Heart left ventricle (tissue), 16 donors: ENCODE results near the gene SHROOM2. TPM values are rescaled to one million over a fixed set of nuclear protein-coding genes. Genes with fewer than 3 reads are reported as not detected.
"Not testable (repeated sequence)": the region's sequence is repeated elsewhere in the genome, so short reads cannot be mapped to it uniquely, and the experiment has no call there.

Source experiments
- ATAC-seq, 4 donors: fragments of 200-7000 bp; cut with Tn5 transposase; one replicate each; pipeline ENCODE4 v1.9.1; 2020 to 2022; ENCODE audit warnings: moderate library complexity in 4 of 4, mild to moderate bottlenecking in 3 of 4, moderate number of reproducible peaks in 1 of 4
- DNase-seq, 5 donors: peaks; one replicate each; pipeline ENCODE4 v3.0.0-alpha.2; 2020
- H3K27ac ChIP-seq, 12 donors: fragments of 200-600 bp; sonication (generic) in 4 of 12; one replicate each; pipeline versions ENCODE4 v1.5.0 to v1.8.0; 2016 to 2022; ENCODE audit warnings: mild to moderate bottlenecking in 2 of 12
- H3K27me3 ChIP-seq, 9 donors: fragments of 200-600 bp; sonication (generic) in 2 of 9; one replicate each; pipeline versions ENCODE4 v1.5.1 to v1.8.0; 2016 to 2022; ENCODE audit warnings: mild to moderate bottlenecking in 3 of 9
- H3K36me3 ChIP-seq, 9 donors: fragments of 200-600 bp; sonication (generic) in 2 of 9; one replicate each; pipeline versions ENCODE4 v1.5.0 to v1.8.0; 2018 to 2022; ENCODE audit warnings: mild to moderate bottlenecking in 2 of 9
- H3K4me1 ChIP-seq, 12 donors: fragments of 200-600 bp; sonication (generic) in 4 of 12; one replicate each; pipeline versions ENCODE4 v1.5.0 to v1.8.0; 2016 to 2022; ENCODE audit warnings: mild to moderate bottlenecking in 3 of 12
- H3K4me3 ChIP-seq, 12 donors: fragments of 200-600 bp; sonication (generic) in 4 of 12; one replicate each; pipeline versions ENCODE4 v1.5.0 to v1.8.0; 2017 to 2022; ENCODE audit warnings: mild to moderate bottlenecking in 9 of 12, moderate library complexity in 4 of 12
- H3K9me3 ChIP-seq, 12 donors: fragments of 200-600 bp; sonication (generic) in 4 of 12; one replicate each; pipeline versions ENCODE4 v1.5.0 to v1.8.0; 2016 to 2022; ENCODE audit warnings: mild to moderate bottlenecking in 1 of 12
- POLR2A ChIP-seq, 2 donors: fragments of 450-650 bp; IDR thresholded peaks; one replicate each; pipeline ENCODE4 v1.6.1; 2017; ENCODE audit warnings: antibody characterized with exemption in 2 of 2, mild to moderate bottlenecking in 2 of 2, moderate library complexity in 2 of 2
- WGBS, 4 donors: extraction: QIAGEN DNeasy Blood & Tissue Kit in 2 of 4; methylation state at CpG; one replicate each; pipeline versions ENCODE4 v1.1.5 to v1.1.7; 2013 to 2018; 5-methylcytosine and 5-hydroxymethylcytosine counted together
- intact Hi-C, 10 donors: fragments of 100-400 bp; cut with DNase I; formaldehyde crosslinking; loops; one replicate each; pipeline versions ENCODE4 v1.11.1 to v1.14.2; 2022
- polyA plus RNA-seq, 2 donors: library from polyadenylated mRNA; stranded (reverse); fragments of 200-250 nt; gene quantifications; one replicate each; pipeline ENCODE4 v1.2.3, GENCODE V29; 2013
- total RNA-seq, 9 donors: library from RNA; depleted of rRNA in 2 of 9; stranded (reverse); fragments of >200 nt in 2 of 9; fragmentation: NEBNext Ultra II Directional in 3 of 9; extraction: Animal tissue kit (Norgen Biotek cat#: 25700) in 3 of 9; gene quantifications; one replicate each; pipeline versions ENCODE4 v1.1.0 to v1.2.4, GENCODE V29; 2016 to 2023
- TF ChIP-seq, protein P1 (sequence below), 12 donors: fragments of 200-600 bp; sonication (generic) in 4 of 12; IDR thresholded peaks; one replicate each; pipeline versions ENCODE4 v1.5.0 to v1.8.0; 2018 to 2022; ENCODE audit warnings: antibody characterized with exemption in 12 of 12, mild to moderate bottlenecking in 5 of 12
- donor health status: ischemic (EF 13 %, LVEDD 7.1; RV severe dilation, severe dysfunction).
- donor health status: healthy with polysubstance abuse.
- donor health status: DM: no; HTN: yes; CAD: no.
- donor health status: DM: no; HTN: no; CAD: no.
- donor health status: ischemic (EF 25% LVEDD 6.9; RV normal size, moderate dysfunction).
- donor health status: ischemic (EF 25% LVEDD 5.7; RV mildly dilated, moderate dysfunction).
- donor health status: healthy.
- donor health status: DM: yes; HTN: yes; CAD: no.
- donor health status: ischemic (EF 35%, LVEDD 5.7; RV mildly dilated, moderate dysfunction).
- donor health status: nonischemic (EF 11% LVEDD 7.7; RV severe dilation, severe dysfunction).
- donor health status: DM: yes; HTN: yes; CAD: no.
- donor health status: PGD.
- donor health status: ischemic (EF 29% LVEDD 5.4; RV normal size, mild dysfunction).
- donor health status: nonischemic (EF 23%, LVEDD 6.1; RV moderate dilation, normal function).

SHROOM2 gene
- total and polyA plus RNA-seq, 11 donors, result 0.38 to 1.7 (median 0.83) TPM

DNA sequence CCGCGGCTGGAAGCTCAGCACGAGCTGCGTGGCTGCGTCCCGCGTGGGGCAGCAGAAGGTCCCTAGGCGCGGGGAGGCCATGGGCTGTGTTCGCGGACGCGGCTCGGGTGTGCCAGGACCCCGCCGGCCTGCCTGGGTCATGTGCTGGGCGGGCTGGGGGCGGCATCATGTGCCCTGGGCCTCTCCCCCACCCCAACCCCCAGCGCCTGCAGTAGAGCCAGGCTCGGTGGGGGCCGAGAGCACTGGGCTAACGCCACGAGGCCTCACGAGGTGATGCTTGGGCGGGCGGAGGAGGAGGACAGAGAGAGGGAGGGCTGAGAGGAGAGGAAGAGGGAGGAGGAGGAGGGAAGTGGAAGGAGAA is 20.5 kb upstream of the SHROOM2 start, which contains the start of gene GPR143:
Gene GPR143 (minus strand): TSS at position 111 of the 361 bp plus-strand sequence. CDS start 30 bp downstream, at position 81.
- Histone ChIP-seq H3K9me3 (no peaks in the 10 kb centered on the region), H3K4me3 (peak within 1 kb of the TSS in 1 of 12 donors; percentile 14), H3K36me3 (no peaks in the 10 kb centered on the region), H3K27ac (no peak within 1 kb of the TSS), H3K27me3 (peaks cover 0 to 38% (median 4%) of the 10 kb centered on the region in 9 donors), H3K4me1 (peaks cover 0 to 5% (median 0%) of the 10 kb centered on the region in 12 donors)
- no peak for TF ChIP-seq POLR2A (IDR thresholded peaks at IDR 0.05)
- TF ChIP-seq, protein P1, sequence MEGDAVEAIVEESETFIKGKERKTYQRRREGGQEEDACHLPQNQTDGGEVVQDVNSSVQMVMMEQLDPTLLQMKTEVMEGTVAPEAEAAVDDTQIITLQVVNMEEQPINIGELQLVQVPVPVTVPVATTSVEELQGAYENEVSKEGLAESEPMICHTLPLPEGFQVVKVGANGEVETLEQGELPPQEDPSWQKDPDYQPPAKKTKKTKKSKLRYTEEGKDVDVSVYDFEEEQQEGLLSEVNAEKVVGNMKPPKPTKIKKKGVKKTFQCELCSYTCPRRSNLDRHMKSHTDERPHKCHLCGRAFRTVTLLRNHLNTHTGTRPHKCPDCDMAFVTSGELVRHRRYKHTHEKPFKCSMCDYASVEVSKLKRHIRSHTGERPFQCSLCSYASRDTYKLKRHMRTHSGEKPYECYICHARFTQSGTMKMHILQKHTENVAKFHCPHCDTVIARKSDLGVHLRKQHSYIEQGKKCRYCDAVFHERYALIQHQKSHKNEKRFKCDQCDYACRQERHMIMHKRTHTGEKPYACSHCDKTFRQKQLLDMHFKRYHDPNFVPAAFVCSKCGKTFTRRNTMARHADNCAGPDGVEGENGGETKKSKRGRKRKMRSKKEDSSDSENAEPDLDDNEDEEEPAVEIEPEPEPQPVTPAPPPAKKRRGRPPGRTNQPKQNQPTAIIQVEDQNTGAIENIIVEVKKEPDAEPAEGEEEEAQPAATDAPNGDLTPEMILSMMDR (IDR thresholded peaks at IDR 0.05), result no peak
- 27 to 33% (median 31%) methylated on average over 15 to 26 of the region's 26 CpGs for WGBS, 4 donors
- ATAC-seq, result peak in 1 of 4 donors; percentile 22
- DNase-seq, result no peak
- intact Hi-C loops, result no loop called here

DNA sequence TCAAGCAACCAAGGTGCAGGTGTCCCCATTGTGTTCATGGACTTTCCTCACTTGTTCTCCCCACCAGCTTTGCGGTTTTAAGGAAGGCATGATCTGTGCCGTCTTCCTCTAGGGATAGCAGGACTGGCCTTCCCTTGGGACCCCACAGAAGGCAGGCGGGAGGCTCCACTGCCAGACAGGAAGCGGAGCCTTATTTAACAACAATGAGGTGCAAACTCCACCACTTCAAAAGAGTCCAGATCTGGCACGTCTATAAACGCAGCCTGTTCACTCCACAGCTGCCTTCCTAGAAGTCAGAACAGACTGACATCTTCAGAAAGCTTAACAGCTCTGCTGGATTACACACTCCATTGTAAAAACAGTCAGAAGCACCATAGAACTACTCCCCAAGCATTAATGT is 18.9 kb upstream of the SHROOM2 start:
- ATAC-seq, result peak in 2 of 4 donors; percentile 13 to 55
- TF ChIP-seq POLR2A (IDR thresholded peaks at IDR 0.05), result no peak
- TF ChIP-seq, protein P1 (IDR thresholded peaks at IDR 0.05), result no peak
- WGBS, 4 donors, result 37 to 59% (median 52%) methylated on average over 6 of the region's 6 CpGs

DNA sequence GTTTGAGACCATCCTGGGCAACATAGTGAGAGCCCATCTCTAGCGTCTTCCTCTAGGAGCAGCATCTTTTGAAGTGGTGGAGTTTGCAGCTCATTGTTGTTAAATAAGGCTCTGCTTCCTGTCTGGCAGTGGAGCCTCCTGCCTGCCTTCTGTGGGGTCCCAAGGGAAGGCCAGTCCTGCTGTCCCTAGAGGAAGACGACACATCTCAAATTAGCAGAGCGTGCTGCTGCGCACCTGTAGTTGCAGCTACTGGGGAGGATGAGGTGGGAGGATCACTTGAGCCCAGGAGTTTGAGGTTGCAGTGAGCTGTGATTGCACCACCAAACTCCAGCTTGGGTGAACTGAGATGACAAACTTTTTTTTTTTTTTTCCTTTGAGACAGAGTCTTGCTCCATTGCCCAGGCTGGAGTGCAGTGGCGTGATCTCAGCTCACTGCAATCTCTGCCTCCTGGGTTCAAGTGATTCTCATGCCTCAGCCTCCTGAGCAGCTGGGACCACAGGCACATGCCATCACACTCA is 17.8 kb upstream of the SHROOM2 start:
- intact Hi-C loops, result not testable (repeated sequence)
- WGBS, 4 donors, result 54 to 73% (median 63%) methylated on average over 5 of the region's 5 CpGs

More for the DNA sequence above, 18.9 kb upstream of the SHROOM2 start:
- Histone ChIP-seq H3K36me3 (no peaks in the 10 kb centered on the region), H3K27me3 (peaks cover 0 to 38% (median 4%) of the 10 kb centered on the region in 9 donors), H3K4me1 (peaks cover 0 to 5% (median 0%) of the 10 kb centered on the region in 12 donors), H3K9me3 (no peaks in the 10 kb centered on the region), H3K4me3 (no peak overlapping the region), H3K27ac (no peak overlapping the region)
- intact Hi-C loops, result no loop called here
- DNase-seq, result no peak

DNA sequence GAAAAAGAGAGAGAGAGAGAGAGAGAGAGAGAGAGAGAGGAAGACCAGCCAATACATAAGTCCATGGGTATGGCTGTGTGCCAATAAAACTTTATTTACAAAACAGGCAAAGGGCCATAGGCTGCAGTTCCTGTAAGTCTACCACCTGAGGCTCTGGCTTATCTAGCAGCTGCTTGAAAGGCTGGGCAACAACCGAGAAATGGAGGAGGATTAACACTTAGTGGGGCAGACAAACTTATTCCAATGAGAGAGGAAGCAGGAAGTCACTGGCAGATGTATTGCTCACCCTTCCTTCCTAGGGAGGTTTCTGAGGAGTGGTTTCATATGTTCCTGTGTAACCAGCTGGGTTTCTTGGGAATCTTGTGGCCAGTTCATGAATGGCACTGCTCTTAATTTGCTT is 15.9 kb upstream of the SHROOM2 start:
- no peaks in the 10 kb centered on the region for H3K36me3 ChIP-seq
- peaks cover 0 to 5% (median 0%) of the 10 kb centered on the region in 12 donors for H3K4me1 ChIP-seq
- no peak overlapping the region for H3K27ac ChIP-seq
- H3K9me3 ChIP-seq, result no peaks in the 10 kb centered on the region
- no peak for TF ChIP-seq POLR2A (IDR thresholded peaks at IDR 0.05)
- no peak overlapping the region for H3K4me3 ChIP-seq
- intact Hi-C loops, result no loop called here
- DNase-seq (no peak), ATAC-seq (no peak)
- 31 to 48% (median 35%) methylated on average over 1 of the region's 1 CpG for WGBS, 4 donors
- H3K27me3 ChIP-seq, result peaks cover 0 to 29% (median 4%) of the 10 kb centered on the region in 9 donors

More for the DNA sequence above, 17.8 kb upstream of the SHROOM2 start:
- H3K4me3 ChIP-seq, H3K9me3 ChIP-seq, ATAC-seq, DNase-seq, H3K36me3 ChIP-seq, H3K4me1 ChIP-seq, H3K27ac ChIP-seq: not testable (repeated sequence)
- H3K27me3 ChIP-seq, result peaks cover 0 to 34% (median 4%) of the 10 kb centered on the region in 9 donors

DNA sequence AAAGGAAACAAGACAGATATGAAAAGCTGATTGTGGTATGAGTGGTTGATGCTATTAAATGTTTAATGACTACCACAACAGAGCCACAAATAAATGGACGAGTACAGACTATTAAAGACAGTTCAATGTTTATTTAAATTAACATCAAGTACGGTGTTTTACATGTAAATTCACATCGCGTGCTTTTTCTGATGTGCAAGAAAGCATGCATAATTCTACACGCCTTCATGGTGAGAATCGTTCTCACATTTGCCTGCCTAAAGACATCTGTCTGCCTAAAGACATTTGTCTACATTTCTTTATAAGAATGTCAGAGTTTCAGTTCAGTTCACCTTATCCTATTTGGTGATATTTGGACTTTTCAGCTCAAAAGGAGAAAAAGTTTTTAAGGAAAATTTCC is 13.3 kb upstream of the SHROOM2 start:
- peaks cover 0 to 1% (median 0%) of the 10 kb centered on the region in 12 donors for H3K4me1 ChIP-seq
- H3K36me3 ChIP-seq, result no peaks in the 10 kb centered on the region
- no peak overlapping the region for H3K4me3 ChIP-seq
- DNase-seq, result no peak
- ATAC-seq, result no peak
- no peak overlapping the region for H3K27ac ChIP-seq
- intact Hi-C loops, result no loop called here
- TF ChIP-seq, protein P1 (IDR thresholded peaks at IDR 0.05), result no peak
- TF ChIP-seq POLR2A (IDR thresholded peaks at IDR 0.05), result no peak
- 82 to 93% (median 87%) methylated on average over 6 of the region's 6 CpGs for WGBS, 4 donors
- H3K27me3 ChIP-seq, result peaks cover 0 to 28% (median 0%) of the 10 kb centered on the region in 9 donors
- no peaks in the 10 kb centered on the region for H3K9me3 ChIP-seq
